Sigmoid colon (tissue), 7 donors: ENCODE data around the gene GSTCD. TPM values are rescaled to one million over a fixed set of nuclear protein-coding genes. Genes with fewer than 3 reads are reported as not detected.

Experiments
- DNase-seq: peaks from one replicate; pipeline ENCODE4 v3.0.0-alpha.2; 2019
- H3K27ac ChIP-seq, 4 donors: fragments of 200-600 bp; sonication (generic); one replicate each; pipeline ENCODE4 v1.5.1; 2016 to 2019; ENCODE audit warnings: mild to moderate bottlenecking in 1 of 4
- H3K27me3 ChIP-seq, 3 donors: fragments of 200-600 bp; sonication (generic); one replicate each; pipeline ENCODE4 v1.5.1; 2019; ENCODE audit warnings: mild to moderate bottlenecking in 1 of 3
- H3K36me3 ChIP-seq, 4 donors: fragments of 200-600 bp; sonication (generic); one replicate each; pipeline ENCODE4 v1.5.1; 2016 to 2019
- H3K4me1 ChIP-seq, 4 donors: fragments of 200-600 bp; sonication (generic); one replicate each; pipeline ENCODE4 v1.5.1; 2017 to 2019
- H3K4me3 ChIP-seq, 4 donors: fragments of 200-600 bp; sonication (generic); one replicate each; pipeline ENCODE4 v1.5.1; 2017 to 2019; ENCODE audit warnings: mild to moderate bottlenecking in 2 of 4, moderate library complexity in 1 of 4
- H3K9me3 ChIP-seq, 4 donors: fragments of 200-600 bp in 3 of 4; sonication (generic) in 3 of 4; one replicate each; pipeline versions ENCODE4 v1.5.1 to v1.6.1; 2013 to 2019
- EP300 ChIP-seq, 4 donors: sonication (generic); formaldehyde crosslinking; IDR thresholded peaks; one replicate each; pipeline ENCODE4 v1.6.1; 2017; ENCODE audit warnings: antibody characterized with exemption in 4 of 4
- POLR2A ChIP-seq, 2 donors: fragments of 450-650 bp; IDR thresholded peaks; one replicate each; pipeline ENCODE4 v1.6.1; 2016; ENCODE audit warnings: antibody characterized with exemption in 2 of 2, mild to moderate bottlenecking in 2 of 2, moderate library complexity in 2 of 2
- POLR2AphosphoS5 ChIP-seq, 4 donors: sonication (generic); formaldehyde crosslinking; IDR thresholded peaks; one replicate each; pipeline ENCODE4 v1.6.1; 2017; ENCODE audit warnings: antibody characterized with exemption in 4 of 4
- WGBS, 2 donors: extraction: QIAGEN DNeasy Blood & Tissue Kit; methylation state at CpG; one replicate each; pipeline ENCODE4 v1.1.7; 2013; 5-methylcytosine and 5-hydroxymethylcytosine counted together
- intact Hi-C: fragments of 100-400 bp; cut with DNase I; formaldehyde crosslinking; loops from one replicate; pipeline ENCODE4 v1.15.1; 2023
- polyA plus RNA-seq, 3 donors: library from polyadenylated mRNA; stranded (reverse); fragments of 200-250 nt; gene quantifications; one replicate each; pipeline ENCODE4 v1.2.3, GENCODE V29; 2013
- total RNA-seq, 4 donors: library from RNA; depleted of rRNA; stranded (reverse); fragments of >200 nt; gene quantifications; one replicate each; pipeline ENCODE4 v1.1.0, GENCODE V29; 2016
- TF ChIP-seq, protein P1 (sequence below), 4 experiments: fragments of 450-650 bp in 3 of 4; fragments of 200-600 bp in 1 of 4; IDR thresholded peaks; one replicate each; pipeline ENCODE4 v1.5.1; 2016 to 2019; ENCODE audit warnings: antibody characterized with exemption in 4 of 4, mild to moderate bottlenecking in 3 of 4, moderate library complexity in 2 of 4
- donor health status: healthy with polysubstance abuse.
- donor health status: Bipolar disorder and iron deficiency.
- donor health status: healthy.

The GSTCD gene
- total and polyA plus RNA-seq, 7 donors: 1.8 to 16.4 (median 5.8) TPM

DNA sequence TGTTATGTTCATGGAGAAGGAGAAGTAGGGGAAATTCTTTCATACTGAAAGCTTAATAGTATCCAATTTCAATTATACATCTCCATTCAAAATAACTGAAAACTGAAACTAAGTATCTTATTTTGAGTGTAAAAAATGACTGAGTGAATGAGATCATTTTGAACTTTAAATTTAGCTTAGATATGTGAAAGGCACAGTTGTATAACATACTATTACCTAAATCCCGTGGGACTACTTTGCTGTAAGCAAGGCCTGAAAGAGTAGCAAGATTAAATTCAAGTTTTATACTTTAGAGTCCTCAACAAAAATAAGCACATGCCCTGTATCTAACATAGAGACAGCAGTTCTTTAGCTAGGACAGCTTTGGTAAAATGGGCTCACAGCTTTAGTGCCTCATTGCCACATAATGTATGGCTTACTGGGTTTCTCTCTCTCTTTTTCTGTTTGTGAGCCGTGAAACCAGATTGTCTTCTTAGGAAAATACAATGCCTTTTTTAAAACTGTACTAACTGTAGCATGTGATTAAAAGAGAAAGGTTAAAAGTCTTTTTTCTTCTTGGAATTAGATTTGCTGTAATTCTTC, 43.2 kb downstream of the GSTCD start:
- TF ChIP-seq POLR2AphosphoS5 (IDR thresholded peaks at IDR 0.05): no peak
- TF ChIP-seq, protein P1, sequence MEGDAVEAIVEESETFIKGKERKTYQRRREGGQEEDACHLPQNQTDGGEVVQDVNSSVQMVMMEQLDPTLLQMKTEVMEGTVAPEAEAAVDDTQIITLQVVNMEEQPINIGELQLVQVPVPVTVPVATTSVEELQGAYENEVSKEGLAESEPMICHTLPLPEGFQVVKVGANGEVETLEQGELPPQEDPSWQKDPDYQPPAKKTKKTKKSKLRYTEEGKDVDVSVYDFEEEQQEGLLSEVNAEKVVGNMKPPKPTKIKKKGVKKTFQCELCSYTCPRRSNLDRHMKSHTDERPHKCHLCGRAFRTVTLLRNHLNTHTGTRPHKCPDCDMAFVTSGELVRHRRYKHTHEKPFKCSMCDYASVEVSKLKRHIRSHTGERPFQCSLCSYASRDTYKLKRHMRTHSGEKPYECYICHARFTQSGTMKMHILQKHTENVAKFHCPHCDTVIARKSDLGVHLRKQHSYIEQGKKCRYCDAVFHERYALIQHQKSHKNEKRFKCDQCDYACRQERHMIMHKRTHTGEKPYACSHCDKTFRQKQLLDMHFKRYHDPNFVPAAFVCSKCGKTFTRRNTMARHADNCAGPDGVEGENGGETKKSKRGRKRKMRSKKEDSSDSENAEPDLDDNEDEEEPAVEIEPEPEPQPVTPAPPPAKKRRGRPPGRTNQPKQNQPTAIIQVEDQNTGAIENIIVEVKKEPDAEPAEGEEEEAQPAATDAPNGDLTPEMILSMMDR (IDR thresholded peaks at IDR 0.05): no peak
- no peak for TF ChIP-seq POLR2A (IDR thresholded peaks at IDR 0.05)
- no peak for TF ChIP-seq EP300 (IDR thresholded peaks at IDR 0.05)
- H3K36me3 ChIP-seq: no peaks in the 10 kb centered on the region
- no peaks in the 10 kb centered on the region for H3K9me3 ChIP-seq
- 68 to 73% methylated on average over 2 of the region's 2 CpGs for WGBS, 2 donors
- H3K27ac ChIP-seq: no peak overlapping the region
- no peak overlapping the region for H3K4me3 ChIP-seq
- no peaks in the 10 kb centered on the region for H3K4me1 ChIP-seq
- no peak for DNase-seq
- H3K27me3 ChIP-seq: no peaks in the 10 kb centered on the region
- intact Hi-C loops: no loop called here

DNA sequence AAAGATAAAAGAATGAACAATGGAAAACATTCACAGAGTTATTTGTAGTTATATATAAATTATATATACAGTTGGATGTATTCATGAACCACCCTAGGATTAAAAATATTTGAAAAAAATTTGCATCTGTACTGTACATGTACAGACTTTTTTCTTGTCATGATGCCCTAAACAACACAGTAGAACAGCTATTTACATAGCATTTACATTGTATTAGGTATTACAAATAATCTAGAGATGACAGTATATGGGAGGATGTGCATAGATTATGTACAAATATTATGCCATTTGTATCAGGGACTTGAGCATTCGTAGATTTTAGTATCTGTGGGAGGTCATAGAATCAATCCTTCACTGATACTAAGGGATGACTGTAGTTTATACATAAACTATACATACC, 44.8 kb downstream of the GSTCD start:
- H3K27me3 ChIP-seq: no peaks in the 10 kb centered on the region
- H3K4me3 ChIP-seq: no peak overlapping the region
- no peaks in the 10 kb centered on the region for H3K9me3 ChIP-seq
- H3K36me3 ChIP-seq: no peaks in the 10 kb centered on the region
- WGBS, 2 donors: 93 to 95% methylated on average over 1 of the region's 1 CpG
- intact Hi-C loops: no loop called here
- DNase-seq: no peak
- TF ChIP-seq EP300 (IDR thresholded peaks at IDR 0.05): no peak
- TF ChIP-seq, protein P1 (IDR thresholded peaks at IDR 0.05): no peak
- H3K4me1 ChIP-seq: no peaks in the 10 kb centered on the region
- H3K27ac ChIP-seq: no peak overlapping the region

DNA sequence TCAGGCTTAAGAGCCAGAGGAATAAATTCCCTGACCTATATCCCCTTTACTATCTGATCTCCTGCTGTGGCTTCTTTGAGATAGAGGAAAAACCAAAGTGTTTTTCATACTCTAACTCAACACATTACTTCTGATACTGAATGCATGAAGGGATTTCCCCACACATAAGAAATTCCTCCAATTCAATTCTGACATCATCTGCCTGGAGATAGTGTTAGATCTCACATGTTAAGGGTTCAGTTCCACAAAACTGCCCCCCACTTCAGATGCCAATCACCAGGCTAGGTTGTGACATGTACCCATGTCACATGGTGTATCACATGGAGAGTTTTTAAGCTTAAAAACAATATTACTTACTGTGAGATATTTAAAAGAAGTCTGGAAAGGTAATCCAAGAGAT, 46.8 kb downstream of the GSTCD start:
- no peaks in the 10 kb centered on the region for H3K27me3 ChIP-seq
- no peaks in the 10 kb centered on the region for H3K36me3 ChIP-seq
- intact Hi-C loops: no loop called here
- H3K4me1 ChIP-seq: no peaks in the 10 kb centered on the region
- no peak overlapping the region for H3K27ac ChIP-seq
- TF ChIP-seq, protein P1 (IDR thresholded peaks at IDR 0.05): no peak
- no peak for TF ChIP-seq EP300 (IDR thresholded peaks at IDR 0.05)
- no peak for DNase-seq
- no peak overlapping the region for H3K4me3 ChIP-seq
- H3K9me3 ChIP-seq: no peaks in the 10 kb centered on the region

- no peak for DNase-seq
- no peaks in the 10 kb centered on the region for H3K36me3 ChIP-seq
- intact Hi-C loops: no loop called here
- WGBS, 2 donors: 90 to 92% methylated on average over 1 of the region's 1 CpG
- no peaks in the 10 kb centered on the region for H3K9me3 ChIP-seq
- H3K4me3 ChIP-seq: no peak overlapping the region
- H3K27ac ChIP-seq: no peak overlapping the region
- no peak for TF ChIP-seq POLR2AphosphoS5 (IDR thresholded peaks at IDR 0.05)
- TF ChIP-seq, protein P1 (IDR thresholded peaks at IDR 0.05): no peak
- TF ChIP-seq POLR2A (IDR thresholded peaks at IDR 0.05): no peak
- no peak for TF ChIP-seq EP300 (IDR thresholded peaks at IDR 0.05)
- no peaks in the 10 kb centered on the region for H3K27me3 ChIP-seq
- no peaks in the 10 kb centered on the region for H3K4me1 ChIP-seq
Observed at GRCh38 chr4:105758958-105759357, 50.4 kb downstream of the GSTCD start.

DNA sequence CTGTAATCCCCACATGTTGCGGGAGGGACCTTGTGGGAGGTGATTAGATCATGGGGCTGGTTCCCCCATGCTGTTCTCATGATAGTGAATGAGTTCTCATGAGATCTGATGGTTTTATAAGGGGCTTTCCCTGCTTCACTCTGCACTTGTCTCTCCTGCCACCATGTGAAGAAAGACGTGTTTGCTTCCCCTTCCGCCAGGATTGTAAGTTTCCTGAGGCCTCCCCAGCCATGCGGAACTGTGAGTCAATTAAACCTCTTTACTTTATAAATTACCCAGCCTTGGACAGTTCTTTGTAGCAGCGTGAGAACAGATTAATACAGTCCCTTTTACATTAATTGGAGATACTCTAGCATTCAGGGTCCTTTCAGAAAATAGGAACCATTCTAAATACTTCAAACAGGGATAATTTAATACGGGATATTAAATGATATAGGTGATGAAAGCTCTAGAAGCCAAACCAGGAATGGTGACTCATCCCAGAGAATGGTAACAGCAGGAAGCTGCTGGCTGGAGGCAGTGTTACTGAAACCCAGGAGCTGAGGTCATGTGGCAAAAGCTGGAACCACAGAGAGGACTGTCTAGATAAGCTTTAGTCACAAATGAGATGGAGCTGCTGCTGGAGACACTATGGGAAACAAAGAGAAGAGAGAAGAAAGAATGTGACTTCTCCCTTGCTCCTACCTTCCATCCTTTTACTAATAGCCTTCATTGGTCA, 57.3 kb downstream of the GSTCD start:
- intact Hi-C loops: no loop called here
- Histone ChIP-seq H3K27ac (no peak overlapping the region), H3K4me1 (no peaks in the 10 kb centered on the region), H3K4me3 (no peak overlapping the region), H3K9me3 (no peaks in the 10 kb centered on the region), H3K36me3 (no peaks in the 10 kb centered on the region), H3K27me3 (no peaks in the 10 kb centered on the region)
- no peak for DNase-seq
- TF ChIP-seq, protein P1 (IDR thresholded peaks at IDR 0.05): no peak
- no peak for TF ChIP-seq EP300 (IDR thresholded peaks at IDR 0.05)
- TF ChIP-seq POLR2AphosphoS5 (IDR thresholded peaks at IDR 0.05): no peak
- no peak for TF ChIP-seq POLR2A (IDR thresholded peaks at IDR 0.05)
- 93 to 94% methylated on average over 6 of the region's 6 CpGs for WGBS, 2 donors
